Measurements from ENCODE around the gene CEP55. TPM values are rescaled to one million over a fixed set of nuclear protein-coding genes. Genes with fewer than 3 reads are reported as not detected.

The CEP55 gene
- polyA plus RNA-seq, 1 donor (not counting 4 experiments of a cell fraction or from before 2014, with no cell fraction given) = 25.4 TPM

- H3K4me3 ChIP-seq (ENCODE audit: control insufficient read depth in 2 of 3, extremely low read depth in 1 of 3, insufficient read depth in 2 of 3, low read depth in 1 of 3, low read length in 3 of 3) = no peak overlapping the region
- TF ChIP-seq EZH2 (IDR thresholded peaks at IDR 0.05; ENCODE audit: low read length) (no peak), CTCF (optimal IDR thresholded peaks at IDR 0.05 in 1 of 3, IDR thresholded peaks at IDR 0.05 in 1 of 3, conservative IDR thresholded peaks at IDR 0.05 in 1 of 3; ENCODE audit: extremely low read depth in 1 of 3, insufficient read depth in 2 of 3, low read length in 3 of 3) (no peak)
- no peak for DNase-seq (ENCODE audit: low read depth, low spot score)
- H3K79me2 ChIP-seq (ENCODE audit: control insufficient read depth, insufficient read depth, low read length) = no peaks in the 10 kb centered on the region
- FAIRE-seq = no peak
- H3K4me1 ChIP-seq (ENCODE audit: control insufficient read depth, extremely low read depth, insufficient read depth, low read length) = no peaks in the 10 kb centered on the region
- H4K20me1 ChIP-seq (ENCODE audit: control insufficient read depth, extremely low read depth, insufficient read depth, low read length) = no peaks in the 10 kb centered on the region
- dilution Hi-C loops (cut with MboI; ENCODE audit: extremely low pct_ligation_motif_present, low sequenced_read_pairs) = no loop called here
- H3K9me3 ChIP-seq (ENCODE audit: control insufficient read depth, low read depth, low read length) = no peaks in the 10 kb centered on the region
- no peak overlapping the region for H3K9ac ChIP-seq (ENCODE audit: control insufficient read depth, extremely low read depth, insufficient read depth, low read length)
- H2AFZ ChIP-seq (ENCODE audit: control insufficient read depth, low read length) = no peak overlapping the region
- no peak overlapping the region for H3K27ac ChIP-seq (ENCODE audit: control insufficient read depth, insufficient read depth, low read length)
- H3K27me3 ChIP-seq (ENCODE audit: control insufficient read depth, extremely low read depth, insufficient read depth, low read length) = no peaks in the 10 kb centered on the region
- no peaks in the 10 kb centered on the region for H3K36me3 ChIP-seq (ENCODE audit: control insufficient read depth in 2 of 2, extremely low read depth in 1 of 2, insufficient read depth in 2 of 2, low read length in 2 of 2)
- no peaks in the 10 kb centered on the region for H3K9me1 ChIP-seq (ENCODE audit: control insufficient read depth, extremely low read depth, insufficient read depth, low read length)
- no peak overlapping the region for H3K4me2 ChIP-seq (ENCODE audit: control insufficient read depth, extremely low read depth, insufficient read depth, low read depth, low read length)
These were observed 7.4 kb upstream of the CEP55 start for GRCh38 chr10:93488956-93489528.

- no peak for FAIRE-seq
- H3K4me3 ChIP-seq (ENCODE audit: control insufficient read depth in 2 of 3, extremely low read depth in 1 of 3, insufficient read depth in 2 of 3, low read depth in 1 of 3, low read length in 3 of 3) = no peak overlapping the region
These were observed 4.8 kb upstream of the CEP55 start for GRCh38 chr10:93491602-93492121.

More at GRCh38 chr10:93491602-93492121, 4.8 kb upstream of the CEP55 start:
- Histone ChIP-seq H3K27ac (ENCODE audit: control insufficient read depth, insufficient read depth, low read length) (no peak overlapping the region), H3K27me3 (ENCODE audit: control insufficient read depth, extremely low read depth, insufficient read depth, low read length) (no peaks in the 10 kb centered on the region), H3K9me3 (ENCODE audit: control insufficient read depth, low read depth, low read length) (no peaks in the 10 kb centered on the region), H3K4me1 (ENCODE audit: control insufficient read depth, extremely low read depth, insufficient read depth, low read length) (peaks cover 7% of the 10 kb centered on the region), H3K9me1 (ENCODE audit: control insufficient read depth, extremely low read depth, insufficient read depth, low read length) (no peaks in the 10 kb centered on the region), H4K20me1 (ENCODE audit: control insufficient read depth, extremely low read depth, insufficient read depth, low read length) (no peaks in the 10 kb centered on the region), H3K79me2 (ENCODE audit: control insufficient read depth, insufficient read depth, low read length) (peaks cover under 1% of the 10 kb centered on the region), H3K36me3 (ENCODE audit: control insufficient read depth in 2 of 2, extremely low read depth in 1 of 2, insufficient read depth in 2 of 2, low read length in 2 of 2) (no peaks in the 10 kb centered on the region), H2AFZ (ENCODE audit: control insufficient read depth, low read length) (no peak overlapping the region), H3K4me2 (ENCODE audit: control insufficient read depth, extremely low read depth, insufficient read depth, low read depth, low read length) (no peak overlapping the region), H3K9ac (ENCODE audit: control insufficient read depth, extremely low read depth, insufficient read depth, low read length) (no peak overlapping the region)
- TF ChIP-seq EZH2 (IDR thresholded peaks at IDR 0.05; ENCODE audit: low read length) = no peak
- TF ChIP-seq CTCF (optimal IDR thresholded peaks at IDR 0.05 in 1 of 3, IDR thresholded peaks at IDR 0.05 in 1 of 3, conservative IDR thresholded peaks at IDR 0.05 in 1 of 3; ENCODE audit: extremely low read depth in 1 of 3, insufficient read depth in 2 of 3, low read length in 3 of 3) = no peak
- DNase-seq (ENCODE audit: low read depth, low spot score) = no peak
- dilution Hi-C loops (cut with MboI; ENCODE audit: extremely low pct_ligation_motif_present, low sequenced_read_pairs) = no loop called here

Data from keratinocyte (primary cell).